Endothelial cell of umbilical vein (primary cell): ENCODE results near the gene SEPTIN5. TPM values are rescaled to one million over a fixed set of nuclear protein-coding genes. Genes with fewer than 3 reads are reported as not detected.

Experiments
- BruUV-seq: library from RNA; stranded (reverse); fragments of 400-500 nt; replicated peaks from 2 replicates; lab custom pipeline; 2021; lab: Mats Ljungman, UMichigan
- CTCF ChIA-PET: fragments of 300-600, 350-600 bp; sonication (Branson Sonifier 250); formaldehyde crosslinking; loops from one replicate; lab custom pipeline; 2021; ENCODE audit warnings: antibody characterized with exemption, inconsistent platforms; lab: Charles Lee
- POLR2A ChIA-PET: fragments of 300-600, 350-600 bp; sonication (Branson Sonifier 250); formaldehyde crosslinking; loops from one replicate; lab custom pipeline; 2021; ENCODE audit warnings: antibody characterized with exemption, inconsistent platforms; lab: Charles Lee
- DNase-seq: peaks from one replicate; pipeline ENCODE4 v3.0.0-alpha.2; 2011; ENCODE audit warnings: low read depth, low spot score
- FAIRE-seq: peaks from 2 replicates; lab custom pipeline; 2011; peaks lifted over from hg19 to GRCh38; lab: Jason Lieb, UNC
- H2AFZ ChIP-seq: 2 replicates; pipeline ENCODE4 v1.6.0; 2012; ENCODE audit warnings: low read depth, low read length, control low read depth, inconsistent platforms
- H3K27ac ChIP-seq: 2 replicates; pipeline ENCODE4 v1.5.1; 2011; ENCODE audit warnings: low read depth, mild to moderate bottlenecking, control low read depth, low read length, moderate library complexity; ENCODE audit not compliant: insufficient read depth
- H3K27me3 ChIP-seq, 2 experiments: 2 replicates each; pipeline versions ENCODE4 v1.6.0 to v1.6.1; 2011; ENCODE audit warnings: low read length in 2 of 2, mixed read lengths in 1 of 2; ENCODE audit not compliant: control insufficient read depth in 2 of 2, insufficient read depth in 2 of 2
- H3K36me3 ChIP-seq, 2 experiments: 2 replicates in 1 of 2; 3 replicates in 1 of 2; pipeline ENCODE4 v1.5.1; 2011; ENCODE audit warnings: low read length in 2 of 2, mild to moderate bottlenecking in 1 of 2, moderate library complexity in 1 of 2; ENCODE audit not compliant: control insufficient read depth in 2 of 2, insufficient read depth in 2 of 2; ENCODE audit errors: extremely low read depth in 1 of 2
- H3K4me1 ChIP-seq: 3 replicates; pipeline ENCODE4 v1.5.1; 2011; ENCODE audit warnings: mild to moderate bottlenecking, low read length; ENCODE audit not compliant: control insufficient read depth, insufficient read depth; ENCODE audit errors: extremely low read depth
- H3K4me2 ChIP-seq: 2 replicates; pipeline ENCODE4 v1.6.1; 2011; ENCODE audit warnings: low read length, control low read depth, mixed read lengths; ENCODE audit not compliant: insufficient read depth
- H3K4me3 ChIP-seq, 3 experiments: fragments of 200-600 bp in 1 of 3; sonication (generic), shearing (Covaris generic) in 1 of 3; replicated peaks in 1 of 3; 2 replicates each; pipeline ENCODE4 v1.5.1; 2011 to 2016; ENCODE audit warnings: control low read depth in 3 of 3, low read length in 3 of 3, mild to moderate bottlenecking in 2 of 3, inconsistent platforms in 1 of 3, low read depth in 1 of 3, moderate library complexity in 1 of 3; ENCODE audit not compliant: insufficient read depth in 1 of 3
- H3K79me2 ChIP-seq: 2 replicates; pipeline ENCODE4 v1.6.0; 2012; ENCODE audit warnings: low read length, inconsistent platforms; ENCODE audit not compliant: control insufficient read depth, insufficient read depth
- H3K9ac ChIP-seq: replicated peaks from 2 replicates; pipeline ENCODE3; 2011; ENCODE audit warnings: low read length, control low read depth; ENCODE audit not compliant: insufficient read depth; ENCODE audit errors: extremely low read depth
- H3K9me1 ChIP-seq: replicated peaks from 3 replicates; pipeline ENCODE4 v1.6.0; 2011; ENCODE audit warnings: mild to moderate bottlenecking, low read length; ENCODE audit not compliant: control insufficient read depth, insufficient read depth; ENCODE audit errors: extremely low read depth
- H3K9me3 ChIP-seq: replicated peaks from 2 replicates; pipeline ENCODE4 v1.5.1; 2012; ENCODE audit warnings: low read length, inconsistent platforms; ENCODE audit not compliant: control insufficient read depth, insufficient read depth
- H4K20me1 ChIP-seq: replicated peaks from 2 replicates; pipeline ENCODE3; 2011; ENCODE audit warnings: mild to moderate bottlenecking, low read length; ENCODE audit not compliant: control insufficient read depth, insufficient read depth; ENCODE audit errors: extremely low read depth
- EZH2 ChIP-seq: IDR thresholded peaks from 2 replicates; pipeline ENCODE4 v1.6.1; 2012; ENCODE audit warnings: borderline replicate concordance, low read depth, mild to moderate bottlenecking, moderate library complexity, low read length, inconsistent platforms; ENCODE audit not compliant: severe bottlenecking
- FOS ChIP-seq: IDR thresholded peaks from 2 replicates; pipeline ENCODE4 v1.6.1; 2011; ENCODE audit warnings: mild to moderate bottlenecking, low read length, moderate library complexity, borderline replicate concordance; ENCODE audit not compliant: insufficient read depth
- JUN ChIP-seq: IDR thresholded peaks from 2 replicates; pipeline ENCODE4 v1.6.1; 2011; ENCODE audit warnings: borderline replicate concordance, low read depth; ENCODE audit not compliant: insufficient read length, insufficient read depth
- POLR2AphosphoS5 ChIP-seq: IDR thresholded peaks from 2 replicates; pipeline ENCODE4 v1.6.1; 2012; ENCODE audit warnings: low read depth, mild to moderate bottlenecking, control low read depth, low read length, moderate library complexity; ENCODE audit not compliant: insufficient read depth
- dilution Hi-C: fragments of 300-500 bp; cut with MboI; formaldehyde crosslinking; loops from one replicate; pipeline ENCODE4 v1.15.0; 2019; ENCODE audit warnings: low sequenced_read_pairs; ENCODE audit not compliant: extremely low pct_ligation_motif_present
- intact Hi-C: fragments of 100-400 bp; cut with micrococcal nuclease; formaldehyde crosslinking; loops from one replicate; pipeline ENCODE4 v1.10.0; 2022
- polyA plus RNA-seq, 4 experiments: library from polyadenylated mRNA; depleted of rRNA in 3 of 4; stranded (reverse) in 3 of 4; unstranded in 1 of 4; fragments of >200 nt; gene quantifications; 2 replicates each; pipeline versions ENCODE4 v1.2.1 to v1.2.3, GENCODE V29; 2011 to 2012; ENCODE audit warnings: missing spikeins in 1 of 4
- total RNA-seq: library from RNA; stranded (reverse); gene quantifications from 2 replicates; pipeline ENCODE4 v1.2.3, GENCODE V29; 2021

Gene SEPTIN5
- total and polyA plus RNA-seq, 2 donors (not counting 3 experiments of a cell fraction or from before 2014, with no cell fraction given), result 31.1 to 35.8 TPM

GRCh38 chr22:19759427-19760057 is 45.2 kb downstream of the SEPTIN5 start:
- ChIA-PET POLR2A (no interaction called here), CTCF (interaction anchor here (1.2 to 4.4 kb wide), 2 partner anchors 29 to 151 kb away, joined by 5 to 18 read pairs; no protein-coding TSS in a partner anchor)
- Histone ChIP-seq H3K9me3 (no peaks in the 10 kb centered on the region), H3K9me1 (no peaks in the 10 kb centered on the region), H3K9ac (peak overlapping the region; percentile 15), H3K4me3 (peak overlapping the region; percentile 27 to 52 (median 32)), H3K36me3 (no peaks in the 10 kb centered on the region), H3K27me3 (peaks cover 28 to 54% of the 10 kb centered on the region in 2 experiments), H3K79me2 (peaks cover 30% of the 10 kb centered on the region), H4K20me1 (no peaks in the 10 kb centered on the region), H2AFZ (peak overlapping the region; percentile 35), H3K27ac (no peak overlapping the region), H3K4me1 (peaks cover 14% of the 10 kb centered on the region), H3K4me2 (peak overlapping the region; percentile 75)
- BruUV-seq, result no TSS peak
- intact Hi-C loops (loop anchor here (5.0 kb wide), 1 partner anchor 93 kb away; the partner anchor contains the start of genes GNB1L and RTL10), dilution Hi-C loops (no loop called here)
- TF ChIP-seq JUN (no peak), EZH2 (peak; percentile 45)
- DNase-seq, result no peak
- no peak for FAIRE-seq

GRCh38 chr22:19760058-19760950 is 46.0 kb downstream of the SEPTIN5 start, which contains the start of gene TBX1:
Gene TBX1, plus strand, starts transcription at chr22:19760778. Its CDS starts 66 bp downstream, at chr22:19760844.
- intact Hi-C loops (no loop called here), dilution Hi-C loops (no loop called here)
- Histone ChIP-seq H3K4me1 (peaks cover 14% of the 10 kb centered on the region), H2AFZ (peak within 1 kb of the TSS; percentile 35), H3K79me2 (peaks cover 31% of the 10 kb centered on the region), H3K4me3 (peak within 1 kb of the TSS; percentile 50 to 63 (median 52)), H3K27ac (peak within 1 kb of the TSS; percentile 14), H3K27me3 (peaks cover 25 to 46% of the 10 kb centered on the region in 2 experiments), H3K36me3 (no peaks in the 10 kb centered on the region), H3K4me2 (peak within 1 kb of the TSS; percentile 75), H3K9me3 (no peaks in the 10 kb centered on the region), H3K9ac (peak within 1 kb of the TSS; percentile 51), H3K9me1 (no peaks in the 10 kb centered on the region), H4K20me1 (no peaks in the 10 kb centered on the region)
- BruUV-seq, result no TSS peak
- peak; percentile 22 for TF ChIP-seq POLR2AphosphoS5
- TF ChIP-seq FOS, result no peak
- DNase-seq (no peak), FAIRE-seq (no peak)
- ChIA-PET POLR2A (no interaction called here), CTCF (interaction anchor here (1.2 to 4.4 kb wide), 3 partner anchors 30 to 150 kb away, joined by 5 to 18 read pairs (median 6); no protein-coding TSS in a partner anchor)
